ENCODE results near the gene TMEM273.
A peak's percentile ranks its signal among the peaks of the same experiment; 100 is the strongest.

TMEM273 gene

DNA sequence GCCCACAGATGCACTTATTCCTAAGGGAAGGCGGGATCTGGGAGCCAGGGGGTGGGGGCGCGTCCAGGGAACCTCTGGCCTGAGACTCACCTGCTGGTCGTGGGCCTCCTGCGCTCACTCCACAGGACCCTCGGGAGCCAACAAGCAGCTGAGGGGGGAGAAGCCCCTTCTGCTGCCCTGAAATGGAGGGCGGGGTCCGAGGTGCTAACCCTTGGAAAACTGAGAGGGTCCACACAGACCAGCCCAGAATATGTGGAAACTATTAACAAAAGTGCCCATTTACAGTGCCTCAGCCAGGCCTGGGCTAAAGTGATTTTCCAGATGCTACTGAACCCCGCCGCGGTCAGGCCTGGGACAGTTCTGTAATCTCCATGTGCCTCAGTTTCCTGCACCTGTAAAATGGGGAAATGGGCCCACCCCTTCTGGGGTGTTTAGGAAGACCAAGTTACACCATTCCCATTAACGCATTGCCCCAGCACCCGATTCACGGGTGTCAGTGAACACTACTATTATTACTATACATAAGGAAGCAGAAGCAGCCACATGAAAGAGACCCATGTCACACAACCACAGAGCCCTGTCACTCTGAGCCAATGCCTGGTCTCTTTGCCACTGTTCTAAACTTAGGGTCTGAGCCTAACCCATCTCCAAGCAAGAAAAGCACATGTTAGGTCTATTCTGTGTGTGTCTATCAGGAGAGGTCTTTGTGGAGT, 72.2 kb downstream of the TMEM273 start:
- no peak for DNase-seq (ENCODE audit: low spot score)

DNA sequence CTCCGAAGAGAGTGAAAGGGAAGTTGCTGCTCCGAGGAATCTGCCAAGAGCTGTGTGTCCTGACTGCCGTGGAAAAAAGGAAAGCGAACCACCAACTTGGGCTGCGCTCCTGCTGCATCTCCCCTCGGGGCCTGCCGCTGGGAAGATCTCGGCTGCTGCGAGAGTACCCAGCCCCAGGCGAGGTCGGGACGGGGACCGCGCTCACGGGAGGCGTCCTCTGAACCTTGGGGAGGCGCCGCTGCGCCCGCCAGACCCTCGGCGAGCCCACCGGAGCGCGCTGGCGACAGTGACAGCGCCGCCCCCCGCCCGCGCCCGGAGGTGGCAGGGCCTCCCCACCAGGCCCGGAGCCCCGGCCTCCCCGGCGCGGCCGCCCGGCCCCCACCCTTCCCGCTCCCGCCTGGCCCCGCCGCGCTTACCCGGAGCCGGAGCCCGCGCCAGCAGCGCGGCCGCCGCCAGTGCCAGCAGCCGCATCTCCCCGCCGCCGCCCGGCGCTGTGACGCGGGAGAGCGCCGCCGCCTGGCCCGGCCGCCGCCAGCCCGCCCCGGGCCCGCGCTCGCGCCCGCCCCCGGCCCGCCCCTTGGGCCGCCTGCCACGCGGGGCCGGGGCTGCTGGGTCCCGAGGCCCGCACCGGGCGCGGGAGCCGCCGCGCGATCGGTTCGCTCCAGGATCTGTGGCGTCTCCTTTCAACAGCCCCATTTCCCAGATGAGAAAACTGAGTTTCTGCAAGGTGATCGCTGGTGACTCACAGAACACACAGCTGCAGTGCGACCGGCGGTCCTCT, 73.0 kb downstream of the TMEM273 start, which contains the start of gene VSTM4:
Gene VSTM4 (minus strand): TSS at position 508 of the 781 bp plus-strand sequence. CDS start 37 bp downstream, at position 471.
- peak; percentile 45 for DNase-seq (ENCODE audit: low spot score)

DNA sequence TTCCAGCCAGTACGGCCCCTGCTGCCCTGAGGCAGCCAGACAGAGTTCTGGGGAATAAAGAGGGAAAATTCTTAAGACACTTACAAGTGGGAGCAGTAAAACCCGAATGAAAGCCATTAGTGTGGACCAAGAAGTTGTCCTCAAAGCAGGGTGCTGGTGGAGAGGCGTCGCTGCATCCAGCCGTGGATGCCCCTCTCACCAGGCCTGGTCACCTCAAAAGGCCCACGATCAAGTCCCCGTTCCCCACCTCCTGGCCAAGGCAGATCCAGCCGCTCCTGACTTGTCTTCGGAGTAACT, 73.5 kb downstream of the TMEM273 start:
- no peak for DNase-seq (ENCODE audit: low spot score)

DNA sequence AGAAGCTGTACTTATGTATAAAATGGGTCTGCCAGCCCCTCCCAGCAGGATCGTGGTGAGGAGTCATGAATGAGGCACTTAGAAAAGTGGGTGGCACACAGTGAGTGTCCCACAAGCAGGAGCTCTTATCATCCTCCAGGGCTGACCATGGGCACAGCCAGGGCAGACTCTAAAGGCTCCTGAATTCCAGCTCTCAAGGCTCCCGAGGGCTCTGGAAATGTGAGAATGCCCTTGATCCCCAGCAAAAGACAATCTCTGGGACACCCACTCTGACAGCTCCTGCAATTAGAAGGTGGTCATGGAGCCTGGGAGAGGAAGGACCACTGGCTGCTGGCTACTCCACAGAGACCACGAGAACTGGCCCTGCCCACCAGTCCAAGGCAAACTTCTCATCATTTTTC, 74.5 kb downstream of the TMEM273 start:
- no peak for DNase-seq (ENCODE audit: low spot score)

DNA sequence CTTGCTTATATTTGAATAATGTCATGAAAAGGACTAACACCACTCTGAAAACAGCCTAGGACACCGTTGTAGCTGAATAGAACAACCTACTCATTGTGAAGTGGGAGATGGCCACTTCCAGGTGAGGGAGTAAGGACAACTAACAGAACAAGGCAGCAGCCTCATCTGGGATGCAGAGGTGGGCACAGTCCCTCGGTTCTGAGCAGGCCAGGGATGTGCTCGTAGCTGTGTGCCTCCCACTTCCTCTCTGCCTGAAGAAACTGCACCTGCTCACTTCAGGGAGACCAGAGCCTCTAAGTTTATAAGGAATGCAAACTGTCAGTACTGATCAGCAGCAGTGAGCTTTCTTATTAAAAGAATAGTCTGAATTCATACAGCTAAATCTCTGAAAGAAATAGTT, 75.3 kb downstream of the TMEM273 start:
- no peak for DNase-seq (ENCODE audit: low spot score)

DNA sequence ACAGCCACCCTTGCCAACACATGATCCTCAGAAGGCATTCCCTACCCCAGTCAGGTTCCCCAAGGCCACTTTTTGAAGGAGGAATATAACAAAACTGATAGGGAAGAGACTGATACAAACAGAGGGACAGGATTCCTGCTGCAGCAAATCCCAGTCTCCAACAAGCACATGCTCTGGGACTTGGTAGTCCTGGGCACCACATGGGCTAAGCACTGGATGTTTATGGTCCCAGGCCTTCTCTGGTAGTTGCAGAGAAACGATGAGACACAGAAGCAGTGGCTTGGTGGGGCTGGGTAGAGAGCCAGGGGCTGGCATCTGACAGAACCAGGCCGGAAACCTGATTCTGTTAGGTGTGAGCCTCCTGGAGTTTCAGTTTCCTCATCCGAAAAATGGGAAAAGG, 76.1 kb downstream of the TMEM273 start:
- DNase-seq (ENCODE audit: low spot score): no peak

DNA sequence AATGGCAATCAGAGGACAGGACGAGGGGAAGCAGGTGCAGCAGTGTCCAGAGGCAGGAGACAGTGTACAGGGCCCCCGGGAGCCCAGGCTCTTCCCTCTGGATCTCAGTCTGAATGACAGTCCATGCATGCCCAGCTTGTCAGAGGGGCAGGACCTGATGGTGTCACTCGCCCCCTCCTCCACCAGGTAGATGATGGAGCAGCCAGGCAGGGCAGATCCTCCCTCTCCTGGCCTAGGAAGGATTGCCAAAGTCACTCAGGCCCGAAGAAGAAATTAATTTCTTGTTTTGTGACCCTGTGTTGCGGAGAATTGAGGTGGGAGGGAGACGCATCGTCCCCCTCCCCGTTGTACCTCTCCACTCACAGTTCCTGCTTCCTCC, 76.9 kb downstream of the TMEM273 start:
- no peak for DNase-seq (ENCODE audit: low spot score)

DNA sequence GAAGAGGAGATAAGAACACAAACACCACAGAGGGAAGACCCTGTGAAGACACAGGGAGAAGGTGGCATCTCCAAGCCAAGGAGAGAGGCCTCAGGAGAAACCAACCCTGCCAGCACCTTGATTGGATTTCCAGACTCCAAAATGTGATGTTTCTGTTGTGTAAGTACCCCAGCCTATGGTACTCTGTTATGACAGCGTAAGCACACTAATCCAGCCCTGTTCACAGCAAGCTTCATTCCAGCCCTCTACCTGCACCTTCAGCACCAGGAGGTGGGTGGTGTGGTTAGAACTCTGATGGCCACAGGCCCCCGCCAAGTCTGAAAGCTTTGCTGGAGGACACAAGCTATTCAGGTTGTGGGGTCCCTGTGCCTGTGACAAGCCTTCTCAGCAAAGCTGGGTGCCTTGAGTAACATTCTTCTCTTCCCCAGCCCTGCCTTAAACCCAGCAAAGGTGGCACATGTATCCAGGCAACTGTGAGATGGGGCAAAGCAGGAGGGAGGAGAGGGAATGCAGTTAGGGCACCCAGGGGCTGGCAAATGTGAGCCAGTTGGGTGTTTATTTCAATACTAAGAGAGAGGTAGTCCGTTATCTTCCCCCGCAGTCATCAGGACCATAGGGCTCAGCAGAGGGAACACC, 77.4 kb downstream of the TMEM273 start:
- DNase-seq (ENCODE audit: low spot score): no peak

DNA sequence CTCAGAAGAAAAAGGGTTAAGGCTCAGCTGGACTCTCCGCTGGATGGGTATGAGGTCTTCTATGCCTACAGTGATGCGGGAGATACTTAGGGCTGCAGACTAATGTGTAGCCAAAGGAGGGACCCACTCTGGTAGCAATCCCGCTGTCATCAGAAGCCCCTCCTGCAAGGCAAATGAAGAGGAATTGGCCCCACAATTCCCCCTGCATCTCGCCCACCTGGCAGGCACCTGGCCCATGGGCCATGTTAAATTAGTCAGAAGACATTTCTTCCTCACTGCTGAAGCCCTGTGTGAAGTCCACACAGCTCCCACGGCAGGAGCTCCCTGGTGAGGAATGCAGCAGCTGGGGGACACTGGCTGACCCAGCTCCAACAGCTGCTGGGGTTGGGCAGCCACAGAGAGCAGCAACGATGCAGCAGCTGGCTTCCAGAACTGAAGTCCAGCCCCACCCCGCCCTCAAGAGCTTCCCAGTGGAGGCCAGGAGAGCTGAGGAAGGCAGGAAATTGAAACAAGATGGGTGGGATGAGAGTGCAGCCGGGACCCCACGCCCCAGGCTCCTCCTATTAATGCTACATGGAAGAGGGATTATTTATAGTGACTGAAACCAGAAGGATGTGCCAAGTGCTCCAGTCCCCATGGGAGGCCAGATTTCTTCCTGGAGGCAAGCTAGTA, 78.4 kb downstream of the TMEM273 start:
- no peak for DNase-seq (ENCODE audit: low spot score)

DNA sequence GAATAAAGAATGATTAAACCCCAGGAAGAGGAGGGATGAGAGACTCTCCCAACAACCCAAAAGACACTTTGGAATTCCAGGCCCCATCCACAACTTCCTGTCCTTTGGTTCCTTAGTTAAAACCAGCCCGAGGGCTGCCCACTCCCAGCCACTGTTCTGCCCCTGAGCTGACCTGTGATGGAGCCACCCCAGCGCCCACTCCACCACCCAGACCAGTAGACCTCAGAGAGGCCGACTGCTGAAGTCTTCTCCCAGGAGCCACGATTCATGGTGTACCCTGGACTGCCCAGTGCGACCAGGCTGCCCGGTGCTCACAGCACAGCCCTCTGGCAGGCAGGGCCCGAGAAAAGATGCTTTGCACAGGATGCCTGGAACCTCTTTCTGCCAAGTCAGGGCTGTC, 79.5 kb downstream of the TMEM273 start:
- DNase-seq (ENCODE audit: low spot score): no peak

DNA sequence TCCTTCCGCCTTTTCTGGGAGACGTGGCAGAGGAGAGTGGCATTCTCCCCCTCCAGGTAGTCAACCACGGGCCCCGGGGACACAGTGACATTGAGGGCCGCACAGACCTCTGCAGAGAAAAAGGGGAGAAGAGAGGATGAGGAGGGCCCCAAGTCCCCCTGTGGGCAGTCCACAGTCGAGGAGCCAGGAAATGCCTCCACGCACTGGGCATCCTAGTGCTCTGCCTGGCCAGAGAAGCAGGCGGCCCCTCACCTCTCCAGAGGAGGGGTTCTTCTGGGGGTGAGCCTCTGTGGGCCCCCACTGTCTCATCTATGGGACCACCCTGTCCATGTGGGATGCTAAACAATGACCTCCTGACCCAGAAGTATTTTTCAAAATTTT, 80.3 kb downstream of the TMEM273 start:
- DNase-seq (ENCODE audit: low spot score): no peak

DNA sequence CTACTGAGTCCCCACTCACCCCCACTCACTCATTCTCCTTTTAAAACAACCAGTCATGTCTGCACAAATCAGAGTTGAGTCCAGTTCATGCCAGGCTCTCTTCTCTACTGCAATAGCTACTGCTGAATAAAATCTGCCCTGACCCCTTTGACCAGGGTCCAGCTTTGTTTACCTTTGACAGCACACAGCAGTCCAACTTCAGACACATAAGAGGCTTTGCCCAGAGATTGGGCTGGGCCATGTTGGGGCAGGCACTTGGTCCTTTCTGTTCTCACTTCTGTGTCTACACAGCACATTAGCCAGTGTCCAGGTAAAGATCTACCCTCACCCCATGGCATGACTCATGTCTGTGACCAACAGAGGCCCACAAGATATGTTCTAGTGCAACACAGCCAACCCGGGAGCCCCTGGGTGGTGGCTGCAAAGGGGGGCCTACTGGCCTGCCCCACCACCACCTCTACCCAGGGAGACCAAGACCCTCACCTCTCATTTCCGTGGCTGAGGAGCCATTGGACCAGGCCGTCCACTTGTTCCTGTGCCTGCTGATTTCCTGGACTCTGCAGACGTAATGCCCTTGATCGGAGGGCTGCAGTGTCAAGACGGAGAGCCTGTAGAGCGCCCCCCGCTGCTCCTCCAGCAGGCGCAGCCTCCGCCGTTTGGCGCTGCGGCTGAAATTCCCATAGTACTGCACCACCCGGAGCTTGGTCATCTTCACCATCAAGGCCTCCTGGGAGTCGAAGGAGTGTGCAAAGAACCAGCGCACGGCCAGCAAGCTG, 80.9 kb downstream of the TMEM273 start:
- no peak for DNase-seq (ENCODE audit: low spot score)

DNA sequence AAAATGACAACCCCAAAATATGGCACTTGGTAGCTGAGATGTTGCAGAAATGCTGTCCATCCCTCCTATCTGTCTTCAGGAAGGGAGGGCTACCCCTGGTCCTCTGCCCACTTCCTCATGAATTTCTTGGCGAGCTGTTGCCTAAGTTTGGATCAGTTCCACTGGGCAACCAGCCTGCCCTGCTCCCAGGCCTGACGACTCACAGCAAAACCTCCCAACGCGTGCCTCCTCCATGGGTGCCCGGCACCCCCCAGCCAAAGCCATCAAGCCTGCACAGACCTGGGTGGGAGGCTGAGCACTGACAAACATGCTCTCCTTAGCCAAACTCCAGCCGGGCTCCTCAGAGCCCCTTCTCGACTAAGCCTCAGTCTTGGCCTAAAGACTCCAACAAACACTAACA, 81.7 kb downstream of the TMEM273 start:
- DNase-seq (ENCODE audit: low spot score): peak; percentile 79

DNA sequence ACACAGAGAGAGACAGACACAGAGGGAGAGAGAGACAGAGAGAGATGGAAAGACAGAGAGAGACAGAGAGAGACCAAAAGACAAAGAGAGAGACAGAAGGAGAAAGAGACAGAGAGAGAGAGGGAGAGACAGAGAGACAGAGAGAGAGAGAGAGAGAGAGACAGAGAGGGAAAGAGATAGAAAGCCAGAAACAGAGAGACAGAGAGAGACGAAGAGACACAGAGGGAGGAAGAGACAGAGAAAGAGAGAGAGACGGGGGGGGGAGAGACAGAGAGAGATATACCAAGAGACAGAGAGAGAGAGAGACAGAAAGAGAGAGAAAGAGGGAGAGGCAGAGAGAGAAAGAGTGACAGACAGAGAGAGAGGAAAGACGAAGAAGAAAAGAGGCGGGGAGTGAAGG, 83.1 kb downstream of the TMEM273 start:
- DNase-seq (ENCODE audit: low spot score): no peak

Measured in Ammon's horn (tissue), 1 donor.